NT2/D1 (cell line): ENCODE data around the gene RAPGEF4.

ENCODE experiments used
- DNase-seq: peaks from one replicate; pipeline ENCODE4 v3.0.0-alpha.2; 2011; ENCODE audit warnings: low read depth, low spot score
- H3K27me3 ChIP-seq: 2 replicates; pipeline ENCODE4 v1.6.0; 2011; ENCODE audit warnings: mild to moderate bottlenecking; ENCODE audit not compliant: insufficient read length, insufficient read depth
- H3K36me3 ChIP-seq: 2 replicates; pipeline ENCODE4 v1.6.1; 2011; ENCODE audit warnings: mild to moderate bottlenecking, low read length, mixed read lengths; ENCODE audit not compliant: insufficient read depth, insufficient read length
- H3K4me1 ChIP-seq: 2 replicates; pipeline ENCODE4 v1.5.1; 2011; ENCODE audit not compliant: insufficient read depth, insufficient read length
- H3K4me3 ChIP-seq: 2 replicates; pipeline ENCODE4 v1.5.1; 2011; ENCODE audit warnings: low read depth; ENCODE audit not compliant: insufficient read length
- H3K9ac ChIP-seq: 2 replicates; pipeline ENCODE4 v1.6.0; 2011; ENCODE audit warnings: low read depth; ENCODE audit not compliant: insufficient read length
- H3K9me3 ChIP-seq: 2 replicates; pipeline ENCODE4 v1.5.1; 2011; ENCODE audit warnings: mild to moderate bottlenecking, low read length; ENCODE audit not compliant: insufficient read depth
- SUZ12 ChIP-seq: IDR thresholded peaks from 2 replicates; pipeline ENCODE4 v1.6.1; 2011; ENCODE audit not compliant: insufficient read length, insufficient read depth; ENCODE audit errors: extremely low read depth
- YY1 ChIP-seq: IDR thresholded peaks from 2 replicates; pipeline ENCODE4 v1.6.1; 2011; ENCODE audit not compliant: insufficient read length, insufficient read depth
- ZNF274 ChIP-seq: IDR thresholded peaks from 2 replicates; pipeline ENCODE4 v1.6.1; 2011; ENCODE audit warnings: mild to moderate bottlenecking, low read depth, low read length

Gene RAPGEF4

DNA sequence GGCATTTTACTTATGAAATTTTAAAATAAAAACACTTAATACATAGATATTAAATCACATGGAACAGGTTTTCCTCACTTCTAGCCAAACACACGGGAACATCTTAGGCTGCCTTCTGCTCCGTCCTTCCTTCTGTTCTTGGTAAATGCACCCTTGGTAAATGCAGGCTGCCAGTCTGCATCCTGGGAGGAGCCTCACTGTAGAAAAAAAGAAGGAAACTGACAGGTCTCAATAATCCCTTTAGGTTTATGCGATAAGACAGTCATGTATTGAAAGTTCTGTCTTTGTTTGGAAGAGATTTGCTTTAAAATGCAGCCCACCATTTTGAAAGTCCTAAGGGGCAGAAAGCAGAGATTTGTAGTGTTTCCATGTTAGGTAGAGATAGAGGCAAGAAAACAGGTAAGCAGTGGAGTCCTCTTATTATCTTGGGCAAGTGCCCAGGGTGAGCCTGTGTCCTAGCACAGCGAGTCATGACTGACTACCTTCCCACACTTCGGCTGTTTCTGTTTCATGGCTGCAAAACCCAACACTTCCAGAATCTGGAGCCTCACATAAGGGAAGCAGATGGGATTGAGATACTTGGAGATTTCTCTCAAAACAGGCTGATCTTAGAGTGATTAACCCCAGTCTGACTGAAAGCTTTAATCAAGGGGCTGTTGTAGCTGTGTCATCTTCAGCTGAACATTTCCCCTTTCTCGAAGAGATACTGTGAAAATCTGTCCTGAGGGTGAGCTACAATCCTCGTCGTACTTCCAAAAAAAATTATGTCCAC, 208.6 kb downstream of the RAPGEF4 start:
- Histone ChIP-seq H3K36me3 (no peaks in the 10 kb centered on the region), H3K9ac (no peak overlapping the region), H3K9me3 (peaks cover 18% of the 10 kb centered on the region), H3K4me1 (no peaks in the 10 kb centered on the region), H3K4me3 (no peak overlapping the region), H3K27me3 (no peaks in the 10 kb centered on the region)
- no peak for DNase-seq
- TF ChIP-seq YY1 (no peak), SUZ12 (no peak), ZNF274 (no peak)

DNA sequence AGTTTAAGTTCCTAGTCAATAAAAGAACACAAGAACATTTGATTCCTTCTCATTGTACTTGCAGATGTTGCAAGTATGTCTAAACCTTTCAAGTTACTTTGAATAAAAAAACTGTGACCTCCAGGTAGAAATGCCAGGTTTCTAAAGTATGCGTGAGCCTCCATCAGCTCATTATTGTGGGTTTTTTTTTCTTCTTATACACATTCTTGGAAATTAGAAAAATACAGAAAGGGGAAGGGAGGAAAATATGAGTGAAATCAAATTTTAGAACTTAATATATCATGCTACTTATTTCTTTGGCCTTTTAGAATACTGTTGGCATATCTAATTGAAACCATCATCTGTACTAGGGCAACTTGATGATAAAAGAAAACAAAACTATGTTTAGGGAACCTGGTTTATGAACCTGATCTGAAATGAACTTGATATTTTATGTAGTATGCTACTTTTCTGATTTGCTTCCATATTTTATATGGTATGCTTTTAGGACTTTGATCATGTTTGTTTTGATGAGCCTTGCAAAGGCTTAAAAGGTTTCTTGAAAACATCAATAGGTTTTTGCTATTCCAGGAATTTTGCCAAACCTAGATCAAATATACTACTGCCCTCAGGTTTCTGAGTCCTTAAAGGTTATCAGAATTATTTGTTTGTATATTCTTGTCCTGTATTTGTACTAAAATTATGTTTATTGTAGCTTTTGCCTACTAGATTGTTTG, 209.3 kb downstream of the RAPGEF4 start:
- no peak for DNase-seq
- no peaks in the 10 kb centered on the region for H3K36me3 ChIP-seq
- no peaks in the 10 kb centered on the region for H3K27me3 ChIP-seq
- H3K4me1 ChIP-seq, result no peaks in the 10 kb centered on the region
- TF ChIP-seq SUZ12, result no peak
- no peak for TF ChIP-seq ZNF274
- TF ChIP-seq YY1, result no peak
- no peak overlapping the region for H3K9ac ChIP-seq
- peaks cover 11% of the 10 kb centered on the region for H3K9me3 ChIP-seq
- H3K4me3 ChIP-seq, result no peak overlapping the region

DNA sequence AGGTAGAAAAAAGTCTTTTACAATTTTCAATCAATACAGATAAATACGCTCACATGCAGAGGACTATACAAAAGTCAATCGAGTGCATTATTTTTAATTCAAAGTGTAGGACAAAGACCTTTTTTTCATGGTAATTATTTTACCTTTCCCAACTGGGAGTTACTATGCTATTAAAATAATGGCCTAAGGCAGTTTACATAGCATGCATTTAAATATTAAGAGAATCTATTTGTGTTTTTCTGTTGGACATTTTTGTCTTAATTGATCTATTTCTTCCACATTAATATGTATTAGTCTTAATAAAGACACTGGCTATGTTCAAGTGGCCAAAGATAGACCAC, 209.8 kb downstream of the RAPGEF4 start:
- Histone ChIP-seq H3K27me3 (no peaks in the 10 kb centered on the region), H3K4me1 (no peaks in the 10 kb centered on the region), H3K4me3 (no peak overlapping the region), H3K9me3 (peaks cover 6% of the 10 kb centered on the region), H3K36me3 (no peaks in the 10 kb centered on the region), H3K9ac (no peak overlapping the region)
- no peak for TF ChIP-seq SUZ12
- no peak for TF ChIP-seq YY1
- TF ChIP-seq ZNF274, result no peak
- no peak for DNase-seq

DNA sequence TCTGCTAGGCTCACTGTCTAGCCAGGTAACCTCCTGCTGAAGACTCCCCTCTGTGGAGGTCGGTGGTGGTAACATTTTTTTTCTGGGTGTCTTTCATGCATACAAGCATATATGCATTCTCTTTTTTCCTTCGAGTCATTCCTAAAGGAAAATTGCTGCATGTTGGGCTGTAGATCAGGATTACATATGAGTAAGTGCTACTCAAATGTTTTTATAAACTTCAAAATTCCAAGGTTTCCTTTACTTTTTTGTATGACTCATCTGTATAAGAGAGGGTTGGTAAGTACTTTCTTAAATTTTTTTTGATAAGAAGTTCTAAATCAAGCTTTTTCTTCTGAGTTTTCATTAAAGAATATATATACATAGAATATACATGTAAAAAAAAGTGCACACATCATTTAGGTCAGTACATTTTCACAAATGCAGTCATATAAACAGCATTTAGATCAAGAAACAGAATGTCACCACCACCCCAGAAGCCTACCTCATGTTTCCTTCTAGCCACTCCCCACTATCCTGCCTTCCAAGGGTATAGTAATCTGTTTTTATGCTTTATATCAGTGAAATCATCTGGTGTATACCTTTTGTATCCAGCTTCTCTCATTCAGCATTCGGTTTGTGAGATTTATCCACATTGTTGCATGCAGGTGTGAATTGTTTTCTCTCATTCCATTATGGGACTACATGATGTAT, 212.0 kb downstream of the RAPGEF4 start:
- no peak overlapping the region for H3K9ac ChIP-seq
- H3K9me3 ChIP-seq, result no peaks in the 10 kb centered on the region
- H3K4me3 ChIP-seq, result no peak overlapping the region
- TF ChIP-seq YY1 (no peak), ZNF274 (no peak), SUZ12 (no peak)
- H3K27me3 ChIP-seq, result no peaks in the 10 kb centered on the region
- no peak for DNase-seq
- no peaks in the 10 kb centered on the region for H3K4me1 ChIP-seq
- H3K36me3 ChIP-seq, result no peaks in the 10 kb centered on the region

DNA sequence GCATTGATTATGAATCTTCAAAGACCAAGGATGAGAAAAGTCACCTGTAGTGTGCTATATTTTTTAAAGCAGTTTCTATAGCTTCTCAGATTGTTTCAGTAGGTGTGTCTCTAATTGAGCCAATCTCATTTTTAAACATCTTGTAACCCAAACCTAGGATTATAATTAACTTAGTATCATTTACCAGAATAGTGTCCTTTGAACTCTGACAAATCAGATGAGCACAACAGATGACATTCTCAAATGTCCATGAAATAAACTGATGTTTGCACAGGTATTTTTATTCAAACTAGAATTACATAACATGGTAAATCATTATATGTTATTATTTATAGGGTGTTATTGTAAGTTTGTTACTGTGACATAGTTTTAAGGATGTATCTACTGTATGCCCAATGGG, 213.9 kb downstream of the RAPGEF4 start:
- Histone ChIP-seq H3K36me3 (no peaks in the 10 kb centered on the region), H3K27me3 (no peaks in the 10 kb centered on the region), H3K4me3 (no peak overlapping the region), H3K4me1 (no peaks in the 10 kb centered on the region), H3K9ac (no peak overlapping the region), H3K9me3 (no peaks in the 10 kb centered on the region)
- no peak for DNase-seq
- TF ChIP-seq SUZ12 (no peak), YY1 (no peak), ZNF274 (no peak)

DNA sequence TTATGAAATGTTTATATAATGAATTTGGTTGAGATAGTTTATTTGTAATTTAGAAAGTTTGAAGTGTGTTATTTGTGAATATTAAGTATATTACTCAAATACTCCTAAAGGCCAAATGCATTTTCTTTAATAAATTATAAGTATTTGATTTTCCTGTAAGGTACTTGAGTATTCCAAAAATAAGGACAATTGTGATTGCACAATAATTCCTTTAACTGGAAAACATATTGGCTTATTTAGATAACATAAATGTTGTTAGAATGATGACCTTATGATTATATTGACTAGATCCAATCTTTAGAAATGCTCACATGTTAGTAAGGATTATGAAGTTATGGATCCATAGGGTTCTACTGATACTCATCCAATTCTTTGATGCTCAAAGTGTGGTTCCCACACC, 214.9 kb downstream of the RAPGEF4 start:
- H3K4me1 ChIP-seq, result no peaks in the 10 kb centered on the region
- no peak overlapping the region for H3K4me3 ChIP-seq
- no peak for DNase-seq
- H3K9ac ChIP-seq, result no peak overlapping the region
- H3K27me3 ChIP-seq, result no peaks in the 10 kb centered on the region
- H3K9me3 ChIP-seq, result no peaks in the 10 kb centered on the region
- no peaks in the 10 kb centered on the region for H3K36me3 ChIP-seq
- TF ChIP-seq SUZ12 (no peak), ZNF274 (no peak), YY1 (no peak)

DNA sequence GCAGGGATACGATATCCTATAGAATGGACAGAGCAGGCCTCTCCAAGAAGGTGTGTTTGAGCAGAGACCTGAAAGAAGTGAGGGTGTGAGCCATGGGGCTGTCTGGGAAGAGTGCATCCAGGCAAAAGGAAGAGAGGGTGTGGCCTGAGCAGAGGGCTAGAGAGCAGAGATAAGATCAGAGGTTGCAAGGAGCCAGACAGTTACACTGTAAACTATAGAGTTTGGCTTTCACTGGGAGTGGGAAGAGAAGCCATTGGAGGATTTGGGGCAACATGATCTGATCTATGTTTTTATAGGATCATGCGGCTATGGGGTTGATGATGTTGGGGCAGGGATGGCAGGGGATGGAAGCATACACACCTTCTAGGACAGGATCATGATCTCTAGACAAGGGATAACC, 215.9 kb downstream of the RAPGEF4 start:
- no peaks in the 10 kb centered on the region for H3K27me3 ChIP-seq
- no peak for DNase-seq
- H3K9me3 ChIP-seq, result no peaks in the 10 kb centered on the region
- H3K4me3 ChIP-seq, result no peak overlapping the region
- H3K4me1 ChIP-seq, result no peaks in the 10 kb centered on the region
- no peaks in the 10 kb centered on the region for H3K36me3 ChIP-seq
- TF ChIP-seq SUZ12 (no peak), ZNF274 (no peak), YY1 (no peak)
- H3K9ac ChIP-seq, result no peak overlapping the region
